Erythroblast (primary cell): ENCODE results near the gene TP53BP2.

Experiments
- GATA1 ChIP-seq: IDR thresholded peaks from 2 replicates; pipeline ENCODE4 v1.6.1; 2011; ENCODE audit warnings: low read depth, mild to moderate bottlenecking, control low read depth, low read length, moderate library complexity
- POLR2A ChIP-seq: IDR thresholded peaks from 2 replicates; pipeline ENCODE4 v1.6.1; 2011; ENCODE audit warnings: mild to moderate bottlenecking, low read length

- no peak for TF ChIP-seq POLR2A
- TF ChIP-seq GATA1, result no peak
These were observed 14.4 kb upstream of the TP53BP2 start for GRCh38 chr1:223860051-223860622.
